A549 (cell line): ENCODE measurements around the gene BSND. TPM values are rescaled to one million over a fixed set of nuclear protein-coding genes. Genes with fewer than 3 reads are reported as not detected.

Experiments
- ATAC-seq, 2 experiments: fragments of 200-7000 bp in 1 of 2; fragments of >200 bp in 1 of 2; cut with Nextera tagmentation in 1 of 2; cut with Tn5 transposase in 1 of 2; 3 replicates each; pipeline versions ENCODE4 v1.8.0 to v1.9.1; 2018 to 2020; ENCODE audit warnings: mild to moderate bottlenecking in 1 of 2, moderate library complexity in 1 of 2
- CTCF ChIA-PET: fragments of 300-600 bp; sonication (Branson Sonifier 250); formaldehyde crosslinking; extraction: SDS; loops from one replicate; lab custom pipeline; 2021; ENCODE audit warnings: antibody characterized with exemption, inconsistent platforms; lab: Yijun Ruan, JAX
- POLR2A ChIA-PET: fragments of 350-600 bp; formaldehyde crosslinking; extraction: SDS; loops from one replicate; lab custom pipeline; 2021; ENCODE audit warnings: antibody characterized with exemption, inconsistent platforms; lab: Yijun Ruan, JAX
- DNase-seq, 2 experiments: peaks; one replicate each; pipeline versions ENCODE4 v3.0.0 to v3.0.0-alpha.2; 2011 to 2016; ENCODE audit warnings: low read depth in 1 of 2, low spot score in 1 of 2
- FAIRE-seq: peaks from 2 replicates; lab custom pipeline; 2011; peaks lifted over from hg19 to GRCh38; lab: Jason Lieb, UNC
- H3K27ac ChIP-seq, 2 experiments: fragments of >200 bp; sonication (Bioruptor Twin); formaldehyde crosslinking; 3 replicates each; pipeline ENCODE4 v1.5.1; 2016 to 2017
- H3K4me1 ChIP-seq: fragments of >200 bp; sonication (Bioruptor Twin); formaldehyde crosslinking; 3 replicates; pipeline ENCODE4 v1.6.1; 2016
- H3K4me2 ChIP-seq: fragments of >200 bp; sonication (Bioruptor Twin); formaldehyde crosslinking; 3 replicates; pipeline ENCODE4 v1.6.1; 2016
- H3K4me3 ChIP-seq: fragments of >200 bp; sonication (Bioruptor Twin); formaldehyde crosslinking; 3 replicates; pipeline ENCODE4 v1.5.1; 2016
- H3K9me3 ChIP-seq: fragments of >200 bp; sonication (Bioruptor Twin); formaldehyde crosslinking; 3 replicates; pipeline ENCODE4 v1.6.1; 2016
- BCL3 ChIP-seq: fragments of >200 bp; sonication (Bioruptor Twin); formaldehyde crosslinking; IDR thresholded peaks from 3 replicates; pipeline ENCODE4 v1.6.1; 2016
- BHLHE40 ChIP-seq: IDR thresholded peaks from 2 replicates; pipeline ENCODE4 v1.6.1; 2012; ENCODE audit warnings: low read depth, low read length, inconsistent platforms
- CBX2 ChIP-seq: fragments of 200-600 bp; sonication (generic); IDR thresholded peaks from 2 replicates; pipeline ENCODE4 v1.6.1; 2016; ENCODE audit warnings: low read depth, mild to moderate bottlenecking, borderline replicate concordance
- CHD2 ChIP-seq: fragments of 150-350 bp; IDR thresholded peaks from 2 replicates; pipeline ENCODE4 v1.6.1; 2014; ENCODE audit warnings: low read length; ENCODE audit not compliant: partially characterized antibody
- EP300 ChIP-seq, 2 experiments: fragments of >200 bp; sonication (Bioruptor Twin); formaldehyde crosslinking; IDR thresholded peaks; 2 replicates in 1 of 2; 3 replicates in 1 of 2; pipeline ENCODE4 v1.6.1; 2016 to 2017
- FOSB ChIP-seq: fragments of 250-450 bp; sonication (Bioruptor Pico); IDR thresholded peaks from 2 replicates; pipeline ENCODE4 v1.5.0; 2020; ENCODE audit warnings: mild to moderate bottlenecking, moderate library complexity
- GATA3 ChIP-seq: IDR thresholded peaks from 2 replicates; pipeline ENCODE4 v1.6.1; 2012; ENCODE audit warnings: borderline replicate concordance
- HDAC2 ChIP-seq: fragments of 200-600 bp; sonication (generic); IDR thresholded peaks from 2 replicates; pipeline ENCODE4 v1.6.1; 2016
- HMGXB4 ChIP-seq: fragments of 250-450 bp; sonication (Bioruptor Pico); IDR thresholded peaks from 2 replicates; pipeline ENCODE4 v1.5.0; 2021; ENCODE audit warnings: mild to moderate bottlenecking, moderate library complexity, borderline replicate concordance
- HOXB13 ChIP-seq: fragments of 250-450 bp; sonication (Bioruptor Pico); IDR thresholded peaks from 2 replicates; pipeline ENCODE4 v1.5.0; 2020; ENCODE audit warnings: low read depth, mild to moderate bottlenecking, moderate library complexity
- KDM1A ChIP-seq: fragments of 200-600 bp; sonication (generic); IDR thresholded peaks from 2 replicates; pipeline ENCODE4 v1.6.1; 2016; ENCODE audit warnings: low read depth, mild to moderate bottlenecking
- MYC ChIP-seq: IDR thresholded peaks from 2 replicates; pipeline ENCODE4 v1.6.1; 2012; ENCODE audit warnings: mild to moderate bottlenecking, inconsistent platforms, low read length, improper control_type of control experiment, borderline replicate concordance
- NPAS2 ChIP-seq: fragments of 250-450 bp; sonication (Bioruptor Pico); IDR thresholded peaks from 2 replicates; pipeline ENCODE4 v1.8.0; 2022; ENCODE audit warnings: mild to moderate bottlenecking, moderate library complexity, borderline replicate concordance
- NR3C1 ChIP-seq: fragments of >200 bp; sonication (Bioruptor Twin); formaldehyde crosslinking; IDR thresholded peaks from 3 replicates; pipeline ENCODE4 v1.6.1; 2017
- PBX3 ChIP-seq: IDR thresholded peaks from 2 replicates; pipeline ENCODE4 v1.6.1; 2012
- PHF8 ChIP-seq: fragments of 200-600 bp; sonication (generic); IDR thresholded peaks from 2 replicates; pipeline ENCODE4 v1.6.1; 2016; ENCODE audit warnings: low read depth, mild to moderate bottlenecking, antibody characterized with exemption, moderate library complexity, borderline replicate concordance
- POLR2A ChIP-seq: IDR thresholded peaks from 2 replicates; pipeline ENCODE4 v1.6.1; 2012; ENCODE audit warnings: mild to moderate bottlenecking, low read length
- REST ChIP-seq: fragments of 200-600 bp; sonication (generic); IDR thresholded peaks from 2 replicates; pipeline ENCODE4 v1.6.1; 2016; ENCODE audit warnings: antibody characterized with exemption, mild to moderate bottlenecking, moderate library complexity
- USF2 ChIP-seq: fragments of 450-650 bp; IDR thresholded peaks from 2 replicates; pipeline ENCODE4 v1.6.1; 2014; ENCODE audit warnings: antibody characterized with exemption
- ZFP36 ChIP-seq: fragments of 450-650 bp; IDR thresholded peaks from 2 replicates; pipeline ENCODE4 v1.6.1; 2014; ENCODE audit warnings: borderline replicate concordance; ENCODE audit not compliant: partially characterized antibody
- WGBS: methylation state at CpG from one replicate; pipeline ENCODE4 v1.1.6; 2017; ENCODE audit errors: missing lambda C conversion rate; 5-methylcytosine and 5-hydroxymethylcytosine counted together
- polyA plus RNA-seq, 4 experiments: library from polyadenylated mRNA; depleted of rRNA in 3 of 4; stranded (reverse); fragments of >200 nt; fragmentation: RNase III in 1 of 4; extraction: RNeasy Plus Mini Kit Qiagen cat#74134 plus additional on column Dnase treatment in 1 of 4; gene quantifications; 2 replicates in 3 of 4; 3 replicates in 1 of 4; pipeline ENCODE4 v1.2.3, GENCODE V29; 2011 to 2017

Gene BSND
- polyA plus RNA-seq, 2 of the 4 experiments (the other 2 are of a cell fraction) = not detected

GRCh38 chr1:55057956-55058298 lies 59.2 kb downstream of the BSND start:
- Histone ChIP-seq H3K4me1 (no peaks in the 10 kb centered on the region), H3K4me3 (no peak overlapping the region), H3K9me3 (no peaks in the 10 kb centered on the region), H3K27ac (no peak overlapping the region), H3K4me2 (no peak overlapping the region)
- TF ChIP-seq PHF8 (no peak), HOXB13 (CRISPR knock-in tag) (no peak), ZFP36 (no peak), CBX2 (no peak), BCL3 (no peak), PBX3 (no peak), MYC (no peak), BHLHE40 (no peak), KDM1A (no peak), HDAC2 (no peak), REST (no peak), EP300 (IDR thresholded peaks at IDR 0.05) (no peak), CHD2 (no peak), FOSB (no peak), POLR2A (no peak), HMGXB4 (no peak), USF2 (no peak), NPAS2 (CRISPR knock-in tag) (no peak), GATA3 (no peak), NR3C1 (no peak)
- ChIA-PET CTCF (interaction anchor here (3.0 kb wide), 1 partner anchor 10 kb away, joined by 8 read pairs; no protein-coding TSS in a partner anchor), POLR2A (no interaction called here)
- DNase-seq = no peak
- 70% methylated on average over 2 of the region's 6 CpGs for WGBS
- no peak for ATAC-seq
- no peak for FAIRE-seq
